ENCODE data around the gene PKMYT1.
A peak's percentile ranks its signal among the peaks of the same experiment; 100 is the strongest.

DNA sequence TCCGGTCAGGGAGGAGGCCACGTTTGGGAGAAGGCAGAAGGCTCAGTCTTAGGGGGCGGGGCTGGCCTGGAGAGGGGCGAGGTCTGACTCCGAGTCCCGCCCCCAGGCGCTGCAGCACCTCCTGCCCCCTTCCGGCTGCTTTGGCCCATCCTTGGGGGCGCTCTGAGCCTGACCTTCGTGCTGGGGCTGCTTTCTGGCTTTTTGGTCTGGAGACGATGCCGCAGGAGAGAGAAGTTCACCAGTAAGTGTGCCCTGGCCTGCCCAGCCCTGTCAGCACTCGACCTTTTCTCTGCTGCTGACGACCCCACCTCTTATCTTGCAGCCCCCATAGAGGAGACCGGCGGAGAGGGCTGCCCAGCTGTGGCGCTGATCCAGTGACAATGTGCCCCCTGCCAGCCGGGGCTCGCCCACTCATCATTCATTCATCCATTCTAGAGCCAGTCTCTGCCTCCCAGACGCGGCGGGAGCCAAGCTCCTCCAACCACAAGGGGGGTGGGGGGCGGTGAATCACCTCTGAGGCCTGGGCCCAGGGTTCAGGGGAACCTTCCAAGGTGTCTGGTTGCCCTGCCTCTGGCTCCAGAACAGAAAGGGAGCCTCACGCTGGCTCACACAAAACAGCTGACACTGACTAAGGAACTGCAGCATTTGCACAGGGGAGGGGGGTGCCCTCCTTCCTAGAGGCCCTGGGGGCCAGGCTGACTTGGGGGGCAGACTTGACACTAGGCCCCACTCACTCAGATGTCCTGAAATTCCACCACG, 41.4 kb upstream of the PKMYT1 start:
- TF ChIP-seq, protein P1, sequence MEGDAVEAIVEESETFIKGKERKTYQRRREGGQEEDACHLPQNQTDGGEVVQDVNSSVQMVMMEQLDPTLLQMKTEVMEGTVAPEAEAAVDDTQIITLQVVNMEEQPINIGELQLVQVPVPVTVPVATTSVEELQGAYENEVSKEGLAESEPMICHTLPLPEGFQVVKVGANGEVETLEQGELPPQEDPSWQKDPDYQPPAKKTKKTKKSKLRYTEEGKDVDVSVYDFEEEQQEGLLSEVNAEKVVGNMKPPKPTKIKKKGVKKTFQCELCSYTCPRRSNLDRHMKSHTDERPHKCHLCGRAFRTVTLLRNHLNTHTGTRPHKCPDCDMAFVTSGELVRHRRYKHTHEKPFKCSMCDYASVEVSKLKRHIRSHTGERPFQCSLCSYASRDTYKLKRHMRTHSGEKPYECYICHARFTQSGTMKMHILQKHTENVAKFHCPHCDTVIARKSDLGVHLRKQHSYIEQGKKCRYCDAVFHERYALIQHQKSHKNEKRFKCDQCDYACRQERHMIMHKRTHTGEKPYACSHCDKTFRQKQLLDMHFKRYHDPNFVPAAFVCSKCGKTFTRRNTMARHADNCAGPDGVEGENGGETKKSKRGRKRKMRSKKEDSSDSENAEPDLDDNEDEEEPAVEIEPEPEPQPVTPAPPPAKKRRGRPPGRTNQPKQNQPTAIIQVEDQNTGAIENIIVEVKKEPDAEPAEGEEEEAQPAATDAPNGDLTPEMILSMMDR (conservative IDR thresholded peaks at IDR 0.05; ENCODE audit: low read depth, low read length), result peak; percentile 41
- TF ChIP-seq EZH2 (IDR thresholded peaks at IDR 0.05; ENCODE audit: borderline replicate concordance, low read depth, low read length, poor library complexity, severe bottlenecking), result no peak
